ENCODE results near the gene CD151. TPM values are rescaled to one million over a fixed set of nuclear protein-coding genes. Genes with fewer than 3 reads are reported as not detected.
A peak's percentile ranks its signal among the peaks of the same experiment; 100 is the strongest.

Gene CD151
- total and polyA plus RNA-seq, 2 experiments from 2014 or later, result 62.9 to 109 TPM

DNA sequence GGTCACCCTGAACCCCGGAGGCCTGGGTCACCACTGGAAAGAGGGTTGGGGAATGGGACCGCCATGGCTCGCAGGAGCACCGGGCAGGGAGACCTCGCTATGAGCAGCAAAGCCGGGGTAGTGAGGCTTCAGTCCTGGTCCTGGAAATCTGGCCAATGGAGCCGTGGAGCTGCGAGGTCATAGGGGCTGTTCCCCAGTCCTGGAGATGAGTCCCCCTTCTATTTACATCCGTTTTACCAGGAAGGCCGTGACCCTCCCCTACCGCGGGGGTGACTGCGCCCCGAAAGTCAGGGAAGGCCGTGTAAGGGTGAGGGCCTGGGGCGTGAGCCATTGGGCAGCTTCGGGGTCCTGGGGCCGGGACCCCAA, 28.2 kb upstream of the CD151 start:
- Mint-ChIP-seq H3K9me3 (no peaks in the 10 kb centered on the region), H3K4me1 (peaks cover 7% of the 10 kb centered on the region; the same call in 2 of the 3 replicates), H3K4me3 (peak overlapping the region; percentile 76), H3K36me3 (ENCODE audit: low read depth) (peaks cover 2% of the 10 kb centered on the region; the same call in 1 of the 3 replicates), H3K27me3 (ENCODE audit: insufficient read depth, low read depth, poor library complexity) (peaks cover 22% of the 10 kb centered on the region), H3K27ac (no peak overlapping the region; the same call in 1 of the 2 replicates)
- H3K9me2 ChIP-seq (ENCODE audit: insufficient read depth), result no peaks in the 10 kb centered on the region
- H3K79me2 ChIP-seq (replicated peaks; ENCODE audit: insufficient read depth), result peaks cover 18% of the 10 kb centered on the region
- DNase-seq (ENCODE audit: low spot score) (no peak), ATAC-seq (peak; percentile 1)
- H3K27me3 ChIP-seq (ENCODE audit: insufficient read depth), result no peaks in the 10 kb centered on the region
- peak overlapping the region; percentile 74 for H3K4me3 ChIP-seq
- H4K20me1 ChIP-seq (replicated peaks; ENCODE audit: insufficient read depth), result no peaks in the 10 kb centered on the region
- no peaks in the 10 kb centered on the region for H3K36me3 ChIP-seq (ENCODE audit: insufficient read depth)
- H3F3A ChIP-seq (replicated peaks; ENCODE audit: low read depth), result peaks cover 21% of the 10 kb centered on the region; the same call in 1 of the 2 replicates
- H3K4me1 ChIP-seq (ENCODE audit: insufficient read depth), result peaks cover 7% of the 10 kb centered on the region; the same call in 1 of the 2 replicates
- H3K4me2 ChIP-seq, result peak overlapping the region; percentile 96
- H3K27ac ChIP-seq (ENCODE audit: low read depth), result no peak overlapping the region
- no peak overlapping the region for H2AFZ ChIP-seq
- TF ChIP-seq, protein P1, sequence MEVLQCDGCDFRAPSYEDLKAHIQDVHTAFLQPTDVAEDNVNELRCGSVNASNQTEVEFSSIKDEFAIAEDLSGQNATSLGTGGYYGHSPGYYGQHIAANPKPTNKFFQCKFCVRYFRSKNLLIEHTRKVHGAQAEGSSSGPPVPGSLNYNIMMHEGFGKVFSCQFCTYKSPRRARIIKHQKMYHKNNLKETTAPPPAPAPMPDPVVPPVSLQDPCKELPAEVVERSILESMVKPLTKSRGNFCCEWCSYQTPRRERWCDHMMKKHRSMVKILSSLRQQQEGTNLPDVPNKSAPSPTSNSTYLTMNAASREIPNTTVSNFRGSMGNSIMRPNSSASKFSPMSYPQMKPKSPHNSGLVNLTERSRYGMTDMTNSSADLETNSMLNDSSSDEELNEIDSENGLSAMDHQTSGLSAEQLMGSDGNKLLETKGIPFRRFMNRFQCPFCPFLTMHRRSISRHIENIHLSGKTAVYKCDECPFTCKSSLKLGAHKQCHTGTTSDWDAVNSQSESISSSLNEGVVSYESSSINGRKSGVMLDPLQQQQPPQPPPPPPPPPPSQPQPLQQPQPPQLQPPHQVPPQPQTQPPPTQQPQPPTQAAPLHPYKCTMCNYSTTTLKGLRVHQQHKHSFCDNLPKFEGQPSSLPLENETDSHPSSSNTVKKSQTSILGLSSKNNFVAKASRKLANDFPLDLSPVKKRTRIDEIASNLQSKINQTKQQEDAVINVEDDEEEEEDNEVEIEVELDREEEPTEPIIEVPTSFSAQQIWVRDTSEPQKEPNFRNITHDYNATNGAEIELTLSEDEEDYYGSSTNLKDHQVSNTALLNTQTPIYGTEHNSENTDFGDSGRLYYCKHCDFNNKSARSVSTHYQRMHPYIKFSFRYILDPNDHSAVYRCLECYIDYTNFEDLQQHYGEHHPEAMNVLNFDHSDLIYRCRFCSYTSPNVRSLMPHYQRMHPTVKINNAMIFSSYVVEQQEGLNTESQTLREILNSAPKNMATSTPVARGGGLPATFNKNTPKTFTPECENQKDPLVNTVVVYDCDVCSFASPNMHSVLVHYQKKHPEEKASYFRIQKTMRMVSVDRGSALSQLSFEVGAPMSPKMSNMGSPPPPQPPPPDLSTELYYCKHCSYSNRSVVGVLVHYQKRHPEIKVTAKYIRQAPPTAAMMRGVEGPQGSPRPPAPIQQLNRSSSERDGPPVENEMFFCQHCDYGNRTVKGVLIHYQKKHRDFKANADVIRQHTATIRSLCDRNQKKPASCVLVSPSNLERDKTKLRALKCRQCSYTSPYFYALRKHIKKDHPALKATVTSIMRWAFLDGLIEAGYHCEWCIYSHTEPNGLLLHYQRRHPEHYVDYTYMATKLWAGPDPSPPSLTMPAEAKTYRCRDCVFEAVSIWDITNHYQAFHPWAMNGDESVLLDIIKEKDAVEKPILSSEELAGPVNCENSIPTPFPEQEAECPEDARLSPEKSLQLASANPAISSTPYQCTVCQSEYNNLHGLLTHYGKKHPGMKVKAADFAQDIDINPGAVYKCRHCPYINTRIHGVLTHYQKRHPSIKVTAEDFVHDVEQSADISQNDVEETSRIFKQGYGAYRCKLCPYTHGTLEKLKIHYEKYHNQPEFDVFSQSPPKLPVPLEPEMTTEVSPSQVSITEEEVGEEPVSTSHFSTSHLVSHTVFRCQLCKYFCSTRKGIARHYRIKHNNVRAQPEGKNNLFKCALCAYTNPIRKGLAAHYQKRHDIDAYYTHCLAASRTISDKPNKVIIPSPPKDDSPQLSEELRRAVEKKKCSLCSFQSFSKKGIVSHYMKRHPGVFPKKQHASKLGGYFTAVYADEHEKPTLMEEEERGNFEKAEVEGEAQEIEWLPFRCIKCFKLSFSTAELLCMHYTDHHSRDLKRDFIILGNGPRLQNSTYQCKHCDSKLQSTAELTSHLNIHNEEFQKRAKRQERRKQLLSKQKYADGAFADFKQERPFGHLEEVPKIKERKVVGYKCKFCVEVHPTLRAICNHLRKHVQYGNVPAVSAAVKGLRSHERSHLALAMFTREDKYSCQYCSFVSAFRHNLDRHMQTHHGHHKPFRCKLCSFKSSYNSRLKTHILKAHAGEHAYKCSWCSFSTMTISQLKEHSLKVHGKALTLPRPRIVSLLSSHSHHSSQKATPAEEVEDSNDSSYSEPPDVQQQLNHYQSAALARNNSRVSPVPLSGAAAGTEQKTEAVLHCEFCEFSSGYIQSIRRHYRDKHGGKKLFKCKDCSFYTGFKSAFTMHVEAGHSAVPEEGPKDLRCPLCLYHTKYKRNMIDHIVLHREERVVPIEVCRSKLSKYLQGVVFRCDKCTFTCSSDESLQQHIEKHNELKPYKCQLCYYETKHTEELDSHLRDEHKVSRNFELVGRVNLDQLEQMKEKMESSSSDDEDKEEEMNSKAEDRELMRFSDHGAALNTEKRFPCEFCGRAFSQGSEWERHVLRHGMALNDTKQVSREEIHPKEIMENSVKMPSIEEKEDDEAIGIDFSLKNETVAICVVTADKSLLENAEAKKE (CRISPR knock-in tag; IDR thresholded peaks at IDR 0.05), result no peak
- TF ChIP-seq ZNF331 (CRISPR knock-in tag; IDR thresholded peaks at IDR 0.05; ENCODE audit: low read depth) (no peak), CREB1 (CRISPR knock-in tag; IDR thresholded peaks at IDR 0.05; ENCODE audit: low read depth) (no peak), JUNB (IDR thresholded peaks at IDR 0.05; ENCODE audit: unreplicated experiment) (no peak), STAT1 (IDR thresholded peaks at IDR 0.05; ENCODE audit: unreplicated experiment) (no peak), POLR2AphosphoS5 (IDR thresholded peaks at IDR 0.05; ENCODE audit: low read depth) (no peak), ZNF114 (CRISPR knock-in tag; IDR thresholded peaks at IDR 0.05) (no peak), EZH2 (IDR thresholded peaks at IDR 0.05; ENCODE audit: low read depth, unreplicated experiment) (no peak), EZH2phosphoT487 (IDR thresholded peaks at IDR 0.05; ENCODE audit: unreplicated experiment) (no peak), NANOG (IDR thresholded peaks at IDR 0.05; ENCODE audit: borderline replicate concordance) (no peak)
- TF ChIP-seq, protein P2, sequence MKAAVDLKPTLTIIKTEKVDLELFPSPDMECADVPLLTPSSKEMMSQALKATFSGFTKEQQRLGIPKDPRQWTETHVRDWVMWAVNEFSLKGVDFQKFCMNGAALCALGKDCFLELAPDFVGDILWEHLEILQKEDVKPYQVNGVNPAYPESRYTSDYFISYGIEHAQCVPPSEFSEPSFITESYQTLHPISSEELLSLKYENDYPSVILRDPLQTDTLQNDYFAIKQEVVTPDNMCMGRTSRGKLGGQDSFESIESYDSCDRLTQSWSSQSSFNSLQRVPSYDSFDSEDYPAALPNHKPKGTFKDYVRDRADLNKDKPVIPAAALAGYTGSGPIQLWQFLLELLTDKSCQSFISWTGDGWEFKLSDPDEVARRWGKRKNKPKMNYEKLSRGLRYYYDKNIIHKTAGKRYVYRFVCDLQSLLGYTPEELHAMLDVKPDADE (IDR thresholded peaks at IDR 0.05), result no peak
- TF ChIP-seq, protein P3, sequence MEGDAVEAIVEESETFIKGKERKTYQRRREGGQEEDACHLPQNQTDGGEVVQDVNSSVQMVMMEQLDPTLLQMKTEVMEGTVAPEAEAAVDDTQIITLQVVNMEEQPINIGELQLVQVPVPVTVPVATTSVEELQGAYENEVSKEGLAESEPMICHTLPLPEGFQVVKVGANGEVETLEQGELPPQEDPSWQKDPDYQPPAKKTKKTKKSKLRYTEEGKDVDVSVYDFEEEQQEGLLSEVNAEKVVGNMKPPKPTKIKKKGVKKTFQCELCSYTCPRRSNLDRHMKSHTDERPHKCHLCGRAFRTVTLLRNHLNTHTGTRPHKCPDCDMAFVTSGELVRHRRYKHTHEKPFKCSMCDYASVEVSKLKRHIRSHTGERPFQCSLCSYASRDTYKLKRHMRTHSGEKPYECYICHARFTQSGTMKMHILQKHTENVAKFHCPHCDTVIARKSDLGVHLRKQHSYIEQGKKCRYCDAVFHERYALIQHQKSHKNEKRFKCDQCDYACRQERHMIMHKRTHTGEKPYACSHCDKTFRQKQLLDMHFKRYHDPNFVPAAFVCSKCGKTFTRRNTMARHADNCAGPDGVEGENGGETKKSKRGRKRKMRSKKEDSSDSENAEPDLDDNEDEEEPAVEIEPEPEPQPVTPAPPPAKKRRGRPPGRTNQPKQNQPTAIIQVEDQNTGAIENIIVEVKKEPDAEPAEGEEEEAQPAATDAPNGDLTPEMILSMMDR (conservative IDR thresholded peaks at IDR 0.05; ENCODE audit: low read depth in 2 of 2), result no peak
- TF ChIP-seq, protein P4, sequence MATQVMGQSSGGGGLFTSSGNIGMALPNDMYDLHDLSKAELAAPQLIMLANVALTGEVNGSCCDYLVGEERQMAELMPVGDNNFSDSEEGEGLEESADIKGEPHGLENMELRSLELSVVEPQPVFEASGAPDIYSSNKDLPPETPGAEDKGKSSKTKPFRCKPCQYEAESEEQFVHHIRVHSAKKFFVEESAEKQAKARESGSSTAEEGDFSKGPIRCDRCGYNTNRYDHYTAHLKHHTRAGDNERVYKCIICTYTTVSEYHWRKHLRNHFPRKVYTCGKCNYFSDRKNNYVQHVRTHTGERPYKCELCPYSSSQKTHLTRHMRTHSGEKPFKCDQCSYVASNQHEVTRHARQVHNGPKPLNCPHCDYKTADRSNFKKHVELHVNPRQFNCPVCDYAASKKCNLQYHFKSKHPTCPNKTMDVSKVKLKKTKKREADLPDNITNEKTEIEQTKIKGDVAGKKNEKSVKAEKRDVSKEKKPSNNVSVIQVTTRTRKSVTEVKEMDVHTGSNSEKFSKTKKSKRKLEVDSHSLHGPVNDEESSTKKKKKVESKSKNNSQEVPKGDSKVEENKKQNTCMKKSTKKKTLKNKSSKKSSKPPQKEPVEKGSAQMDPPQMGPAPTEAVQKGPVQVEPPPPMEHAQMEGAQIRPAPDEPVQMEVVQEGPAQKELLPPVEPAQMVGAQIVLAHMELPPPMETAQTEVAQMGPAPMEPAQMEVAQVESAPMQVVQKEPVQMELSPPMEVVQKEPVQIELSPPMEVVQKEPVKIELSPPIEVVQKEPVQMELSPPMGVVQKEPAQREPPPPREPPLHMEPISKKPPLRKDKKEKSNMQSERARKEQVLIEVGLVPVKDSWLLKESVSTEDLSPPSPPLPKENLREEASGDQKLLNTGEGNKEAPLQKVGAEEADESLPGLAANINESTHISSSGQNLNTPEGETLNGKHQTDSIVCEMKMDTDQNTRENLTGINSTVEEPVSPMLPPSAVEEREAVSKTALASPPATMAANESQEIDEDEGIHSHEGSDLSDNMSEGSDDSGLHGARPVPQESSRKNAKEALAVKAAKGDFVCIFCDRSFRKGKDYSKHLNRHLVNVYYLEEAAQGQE (IDR thresholded peaks at IDR 0.05; ENCODE audit: unreplicated experiment), result no peak
